Endometrium (tissue), 2 donors: ENCODE data around the gene PDGFA.

ENCODE experiments used
- FAIRE-seq: peaks from 2 replicates; lab custom pipeline; 2012; peaks lifted over from hg19 to GRCh38; lab: Jason Lieb, UNC
- donor health status: control.
- donor health status: control.

The PDGFA gene

DNA sequence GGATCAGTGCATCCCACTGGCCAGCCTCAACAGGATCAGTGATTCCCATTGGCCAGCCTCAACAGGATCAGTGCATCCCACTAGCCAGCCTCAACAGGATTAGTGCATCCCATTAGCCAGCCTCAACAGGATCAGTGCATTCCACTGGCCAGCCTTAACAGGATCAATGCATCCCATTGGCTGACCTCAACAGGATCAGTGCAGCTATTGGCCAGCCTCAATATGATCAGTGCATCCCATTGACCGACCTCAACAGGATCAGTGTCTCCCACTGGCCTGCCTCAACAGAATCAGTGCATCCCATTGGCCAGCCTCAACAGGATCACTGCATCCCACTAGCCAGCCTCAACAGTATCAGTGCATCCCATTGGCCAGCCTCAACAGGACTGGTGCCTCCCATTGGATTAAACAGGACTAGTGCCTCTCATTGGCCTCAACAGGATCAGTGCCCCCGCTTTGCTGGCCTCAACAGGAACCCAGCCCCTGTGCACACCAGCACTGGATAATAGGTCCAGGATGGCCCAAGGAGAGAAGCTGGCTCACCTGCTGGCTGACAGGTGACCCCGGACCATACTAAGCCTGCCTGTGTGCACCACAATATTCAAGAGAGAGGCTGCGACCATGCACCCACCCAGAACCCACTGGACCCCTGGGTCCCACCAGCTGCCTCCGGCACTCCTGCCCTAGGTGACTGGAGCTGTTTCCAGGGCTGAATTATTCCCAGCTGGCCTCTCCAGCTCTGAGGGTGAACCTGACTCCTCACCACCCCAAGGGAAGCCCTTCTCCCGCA, 59.9 kb downstream of the PDGFA start:
- FAIRE-seq: no peak

DNA sequence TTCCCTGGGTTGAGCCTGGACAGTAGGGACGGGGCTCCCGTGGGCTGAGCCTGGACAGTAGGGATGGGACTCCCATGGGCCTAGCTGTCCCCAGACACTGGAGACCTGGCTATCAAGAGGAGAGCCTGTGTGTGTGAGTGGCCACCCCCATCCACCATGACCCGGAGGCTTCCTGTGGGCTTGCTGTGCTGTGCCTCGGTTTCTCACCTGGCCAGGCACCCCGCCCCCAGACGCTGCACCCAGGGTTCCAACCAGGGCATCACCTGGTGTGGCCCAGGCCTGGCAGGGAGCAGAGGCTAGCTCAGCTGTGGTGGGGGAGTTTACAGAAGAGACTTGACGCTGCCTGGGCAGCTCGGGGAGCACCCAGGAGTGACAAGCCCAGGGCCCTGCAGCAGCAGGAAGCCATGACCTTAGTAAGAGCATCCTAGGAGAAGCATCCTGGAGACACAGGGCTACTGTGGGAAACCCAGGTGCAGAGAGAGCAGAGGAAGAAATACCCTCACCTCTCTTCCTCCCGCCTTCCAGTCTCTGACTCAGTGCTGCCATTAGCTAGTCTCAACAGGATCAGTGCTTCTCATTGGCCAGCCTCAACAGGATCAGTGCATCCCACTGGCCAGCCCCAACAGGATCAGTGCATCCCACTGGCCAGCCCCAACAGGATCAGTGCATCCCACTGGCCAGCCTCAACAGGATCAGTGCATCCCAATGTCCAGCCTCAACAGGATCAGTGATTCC, 61.0 kb downstream of the PDGFA start:
- no peak for FAIRE-seq

DNA sequence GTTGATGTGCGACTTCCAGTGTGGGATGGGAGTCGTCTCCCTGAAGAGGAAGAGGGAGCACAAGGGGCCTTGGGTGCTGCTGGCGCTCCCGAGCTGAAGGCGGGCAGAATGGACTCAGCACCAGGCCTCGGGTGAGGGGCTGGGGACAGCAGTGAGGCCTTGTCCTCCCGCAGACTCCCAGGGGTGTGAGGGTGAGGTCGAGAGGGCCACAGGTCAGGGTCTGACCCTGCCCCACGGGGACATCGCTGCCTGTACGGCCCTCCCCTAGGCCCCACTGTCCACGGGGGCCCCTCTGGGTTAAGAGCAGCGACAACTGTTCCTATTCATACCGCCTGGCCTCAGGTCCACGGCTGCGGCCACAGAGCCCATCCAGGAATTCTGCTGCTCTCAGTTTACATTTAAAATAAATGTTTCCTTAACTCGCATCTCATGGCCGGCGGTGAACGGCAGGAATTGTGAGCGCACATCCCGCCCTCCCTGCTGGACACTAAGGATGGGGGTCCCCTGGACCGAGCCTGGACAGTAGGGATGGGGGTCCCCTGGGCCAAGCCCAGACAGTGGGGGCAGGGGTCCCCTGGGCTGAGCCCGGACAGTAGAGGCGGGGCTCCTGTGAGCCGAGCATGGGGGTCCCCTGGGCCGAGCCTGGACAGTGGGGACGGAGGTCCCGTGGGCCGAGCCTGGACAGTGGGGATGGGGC, 61.7 kb downstream of the PDGFA start:
- FAIRE-seq: no peak

DNA sequence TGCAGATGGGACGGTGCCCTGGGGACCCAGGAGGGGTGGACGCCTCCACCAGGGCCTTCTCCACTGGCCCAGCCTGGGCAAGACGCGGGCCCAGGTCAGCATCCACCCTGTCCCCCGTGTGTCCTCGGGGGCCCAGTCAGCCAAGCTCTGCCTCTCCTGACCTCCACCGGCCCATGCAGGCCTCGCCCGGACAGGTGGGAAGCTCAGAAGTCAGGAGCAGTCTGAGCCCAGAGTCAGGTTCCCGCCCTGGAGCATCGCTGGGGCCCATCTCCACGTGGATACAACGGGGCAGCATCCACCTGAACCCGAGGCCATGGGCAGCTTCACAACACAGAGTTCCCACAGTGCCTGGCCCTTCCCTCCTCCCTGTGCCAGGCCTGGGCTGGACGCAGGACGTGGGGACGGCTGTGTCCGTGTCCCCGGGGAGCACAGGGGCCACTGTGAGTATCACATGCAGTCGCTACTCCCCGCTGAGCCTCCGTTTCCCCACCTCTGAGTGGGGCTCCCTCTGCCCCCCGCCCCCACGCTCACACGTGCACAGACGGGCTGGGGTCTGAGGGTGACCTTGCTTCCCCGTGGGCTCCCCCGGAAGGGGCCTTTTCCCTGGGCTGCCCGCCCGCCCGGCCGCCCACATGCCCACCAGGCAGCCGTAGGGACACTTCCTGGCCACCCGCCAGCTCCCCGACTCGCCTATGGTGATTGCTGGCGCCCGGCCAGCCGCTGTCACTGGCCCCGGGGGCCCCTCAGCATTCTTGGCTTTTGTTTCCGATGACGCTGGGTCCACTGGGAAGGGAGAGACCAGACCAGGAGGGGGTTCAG, 64.3 kb downstream of the PDGFA start:
- no peak for FAIRE-seq

DNA sequence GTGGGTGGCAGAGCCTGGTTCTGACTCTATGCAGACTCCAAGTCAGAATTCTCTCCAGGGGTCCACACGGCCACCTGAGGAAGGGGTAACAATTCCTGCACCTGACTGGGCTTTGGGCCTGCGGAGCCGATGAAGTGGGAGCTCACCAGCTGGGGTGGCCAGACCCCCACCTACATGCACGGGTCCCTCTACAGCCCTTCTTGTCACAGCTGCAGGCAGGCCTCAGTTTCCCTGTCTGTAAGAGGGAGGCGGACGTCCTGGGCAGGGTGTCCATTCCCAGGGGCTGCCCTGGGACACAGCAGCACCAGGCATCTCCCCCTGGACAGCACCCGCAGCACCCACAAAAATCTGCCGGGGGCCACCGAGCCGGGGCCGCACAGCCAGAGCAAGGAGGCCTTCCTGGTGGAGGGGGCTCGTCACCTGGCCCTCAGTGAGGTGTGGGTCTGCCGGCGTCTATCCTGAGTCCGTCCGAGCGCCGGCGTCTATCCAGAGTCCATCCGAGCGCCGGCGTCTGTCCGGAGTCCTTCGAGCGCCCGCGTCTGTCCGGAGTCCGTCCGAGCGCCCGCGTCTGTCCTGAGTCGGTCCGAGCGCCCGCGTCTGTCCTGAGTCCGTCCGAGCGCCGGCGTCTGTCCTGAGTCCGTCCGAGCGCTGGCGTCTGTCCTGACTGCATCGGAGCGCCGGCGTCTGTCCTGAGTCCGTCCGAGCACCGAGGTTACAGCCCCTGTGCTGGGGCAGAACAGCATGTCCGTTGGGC, 65.1 kb downstream of the PDGFA start:
- FAIRE-seq: no peak

DNA sequence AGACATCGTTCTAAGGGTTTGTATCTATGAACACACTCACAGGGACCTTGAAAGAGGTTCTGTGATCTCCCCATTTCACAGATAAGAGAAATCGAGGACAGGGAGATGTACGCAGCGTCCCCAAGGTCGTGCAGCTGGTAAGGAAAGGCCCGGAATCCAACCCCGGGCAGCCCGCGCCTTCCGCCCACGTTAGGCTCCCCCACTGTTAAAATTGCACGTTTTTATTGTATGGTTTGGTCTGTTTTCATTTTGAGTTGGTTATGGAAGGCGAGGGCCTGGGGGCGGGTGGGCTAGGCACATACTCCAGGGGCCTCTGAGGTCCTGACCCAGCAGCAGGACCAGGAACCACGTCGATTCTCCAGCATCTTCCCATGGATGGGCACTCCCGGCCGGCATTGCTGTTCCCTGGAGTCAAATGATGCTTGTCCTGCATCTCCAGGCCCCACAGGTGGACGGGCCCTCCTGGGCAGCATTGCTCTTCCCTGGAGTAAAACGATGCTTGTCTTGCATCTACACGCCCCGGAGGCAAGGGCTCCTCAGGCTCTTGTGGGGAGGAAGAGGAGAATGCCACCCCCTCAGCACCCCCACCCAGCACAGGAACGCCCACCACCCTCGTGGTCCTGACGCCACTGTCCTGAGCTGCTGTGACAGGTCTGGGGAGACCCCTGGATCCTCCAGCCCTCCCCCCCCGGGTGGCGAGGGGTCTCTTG, 65.9 kb downstream of the PDGFA start:
- FAIRE-seq: no peak

DNA sequence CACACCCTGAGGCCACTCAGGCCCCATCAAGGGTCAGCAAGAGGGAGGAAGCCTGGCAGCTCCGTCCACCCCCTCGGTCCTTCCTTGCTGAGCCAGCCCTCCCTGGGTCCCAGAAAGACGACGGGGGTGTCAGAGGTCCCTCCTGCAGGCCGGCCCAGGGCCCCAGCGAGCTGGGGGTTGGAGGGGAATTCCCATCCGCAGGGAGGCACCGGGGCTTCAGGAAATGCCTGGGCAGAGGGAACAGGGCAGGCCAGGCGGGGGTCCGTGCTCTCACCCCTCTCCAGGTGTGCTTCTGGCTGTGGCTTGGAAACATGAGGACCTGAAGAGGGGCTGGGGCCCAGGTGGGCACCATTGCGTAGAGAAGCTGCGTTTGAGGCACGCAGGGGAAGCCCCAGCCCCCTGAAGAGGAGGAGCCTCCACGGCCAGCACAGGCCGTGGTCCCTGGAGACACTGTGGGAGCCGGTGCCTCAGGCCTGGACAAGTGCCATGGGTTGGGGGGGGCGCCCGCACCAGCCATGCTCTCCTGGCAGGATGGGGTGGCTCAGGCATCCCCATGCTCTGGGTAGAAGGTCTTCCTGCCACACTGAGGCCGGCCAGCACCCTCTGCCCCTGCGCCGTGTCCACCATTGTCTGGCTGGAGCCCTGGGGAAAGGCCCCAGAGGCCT, 66.7 kb downstream of the PDGFA start:
- no peak for FAIRE-seq

DNA sequence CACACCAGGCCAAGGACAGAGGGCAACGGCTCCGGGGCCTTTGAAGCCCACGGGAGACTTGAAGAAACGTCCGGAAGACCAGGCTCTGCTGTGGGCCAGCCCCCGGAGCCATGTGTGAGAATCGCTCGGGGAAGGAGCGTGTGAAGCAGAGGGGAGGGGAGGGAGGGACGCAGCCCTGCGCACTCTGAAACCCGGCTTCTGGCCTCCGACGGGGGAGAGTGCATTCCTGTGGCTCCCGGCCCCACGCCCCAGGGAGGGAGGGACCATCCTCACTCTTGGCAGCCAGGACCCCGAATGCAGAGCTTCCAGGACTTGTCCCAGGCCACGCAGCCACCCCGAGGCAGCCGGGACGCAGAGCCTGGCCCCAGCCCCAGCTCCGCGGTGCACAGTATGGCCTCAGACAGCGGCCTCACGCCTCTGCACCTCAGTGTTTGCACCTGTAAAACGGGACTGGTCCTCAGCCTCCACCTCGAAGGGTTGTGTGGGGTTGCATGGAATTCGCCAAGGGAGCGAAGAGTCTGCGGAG, 67.4 kb downstream of the PDGFA start:
- FAIRE-seq: no peak

DNA sequence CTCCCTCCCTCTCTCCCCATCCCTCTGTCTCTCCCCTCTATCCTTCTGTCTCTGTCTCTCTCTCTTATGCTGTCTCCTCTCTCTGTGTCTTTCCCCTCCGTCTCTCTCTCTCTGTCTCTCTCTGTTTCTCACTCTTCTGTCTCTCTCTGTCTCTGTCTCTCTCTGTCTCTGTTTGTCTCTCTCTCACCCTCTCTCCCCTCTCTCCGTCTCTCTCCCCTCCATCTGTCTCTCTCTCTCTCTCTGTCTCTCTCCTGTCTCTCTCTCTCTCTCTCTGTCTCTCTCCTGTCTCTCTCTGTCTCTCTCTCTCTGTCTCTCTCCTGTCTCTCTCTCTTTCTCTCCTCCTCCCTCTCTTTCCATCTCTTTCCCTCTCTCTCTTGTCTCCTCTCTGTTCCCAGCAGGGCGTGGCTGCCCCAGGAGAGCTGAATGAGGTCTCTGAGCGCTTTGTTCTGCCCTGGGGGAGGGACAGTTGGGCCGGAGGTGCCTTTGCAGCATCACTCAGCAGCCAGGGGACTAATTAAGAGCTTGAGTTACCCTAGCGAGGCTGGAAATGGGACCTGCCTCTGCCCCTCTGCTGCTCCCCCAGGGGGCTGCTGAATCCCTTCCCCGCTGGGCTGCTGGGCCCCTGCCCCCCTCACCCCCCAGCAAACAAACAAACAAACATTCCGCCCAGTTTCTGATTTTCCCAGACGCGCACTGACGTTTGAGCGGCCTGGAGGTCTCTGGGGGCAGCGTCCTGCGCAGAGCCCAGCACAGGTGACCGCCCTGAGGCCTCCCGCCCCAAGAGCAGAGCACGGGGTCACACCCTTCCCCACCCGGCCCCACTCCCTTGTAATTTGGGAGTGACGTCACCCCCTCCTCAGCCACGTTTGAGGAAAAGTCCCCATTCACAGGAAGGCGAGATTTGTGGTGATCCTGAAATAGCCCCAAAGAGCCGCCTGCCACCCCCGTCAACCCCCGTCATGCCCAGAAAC, 68.1 kb downstream of the PDGFA start:
- FAIRE-seq: no peak

DNA sequence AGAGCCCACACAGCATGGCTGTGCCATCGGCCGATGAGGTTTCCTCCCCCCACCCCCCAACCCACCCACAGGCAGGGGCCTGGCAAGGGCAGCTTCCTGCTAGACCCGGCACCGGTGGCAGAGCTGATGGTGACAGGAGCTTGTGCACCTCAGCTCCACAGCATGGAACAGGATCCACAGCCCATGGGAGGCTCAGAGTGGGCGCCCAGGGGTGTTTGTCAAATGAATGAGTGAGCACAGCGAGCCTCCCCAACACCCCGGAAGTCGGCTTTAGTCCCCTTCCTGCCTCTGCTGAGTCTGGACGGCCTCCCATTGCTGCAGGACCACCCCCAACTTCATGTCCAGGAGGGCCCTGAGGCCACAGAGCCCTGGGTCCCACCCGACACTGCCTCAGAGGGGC, 68.9 kb downstream of the PDGFA start:
- no peak for FAIRE-seq

DNA sequence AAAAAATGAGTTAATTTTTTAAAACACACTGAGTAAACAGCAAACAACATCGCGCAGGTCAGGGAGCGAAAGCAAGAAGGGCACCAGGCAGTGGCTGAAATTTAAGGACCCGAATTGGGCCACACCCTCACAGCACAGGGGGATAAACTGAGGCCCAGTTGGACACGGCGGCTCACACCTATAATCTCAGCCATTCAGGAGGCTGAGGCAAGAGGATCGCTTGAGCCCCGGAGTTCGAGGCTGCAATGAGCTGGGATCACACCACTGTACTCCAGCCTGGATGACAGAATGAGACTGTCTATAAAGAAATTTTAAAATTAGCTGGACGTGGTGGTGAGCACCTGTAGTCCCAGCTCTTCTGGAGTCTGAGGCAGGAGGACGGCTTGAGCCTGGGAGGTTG, 69.6 kb downstream of the PDGFA start:
- no peak for FAIRE-seq

DNA sequence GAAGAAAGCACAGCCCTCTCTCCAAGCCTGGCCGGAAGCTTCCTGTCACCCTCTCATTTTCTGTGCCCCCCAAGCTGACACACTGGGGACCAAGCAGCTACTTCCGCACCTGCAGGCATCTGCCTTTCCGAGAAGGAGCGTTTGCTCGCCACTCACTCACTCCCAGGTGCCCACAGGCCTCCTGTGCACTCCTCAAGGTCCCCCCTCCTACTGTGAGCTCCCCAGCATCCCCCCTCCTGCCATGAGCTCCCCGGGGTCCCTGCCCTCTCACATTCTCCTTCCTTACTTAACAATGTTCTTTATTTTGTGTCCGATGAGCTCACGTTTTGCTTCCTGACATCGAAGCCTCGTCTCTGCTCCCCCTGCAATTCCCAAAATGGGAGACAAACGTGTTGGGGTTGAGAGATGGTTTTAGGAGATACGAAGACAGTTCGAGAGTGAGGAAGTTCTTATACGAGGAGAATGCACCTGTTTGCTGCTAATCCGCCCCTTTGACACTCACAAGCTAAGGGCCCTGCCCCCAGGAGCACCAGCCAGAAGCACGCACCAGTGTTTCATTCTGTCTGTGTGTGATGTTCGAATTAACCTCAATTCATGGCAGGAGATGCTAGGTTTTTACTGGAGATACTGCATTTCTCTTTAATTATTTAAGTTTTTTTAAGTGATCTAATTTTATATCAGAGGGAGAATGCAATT, 70.2 kb downstream of the PDGFA start:
- no peak for FAIRE-seq

DNA sequence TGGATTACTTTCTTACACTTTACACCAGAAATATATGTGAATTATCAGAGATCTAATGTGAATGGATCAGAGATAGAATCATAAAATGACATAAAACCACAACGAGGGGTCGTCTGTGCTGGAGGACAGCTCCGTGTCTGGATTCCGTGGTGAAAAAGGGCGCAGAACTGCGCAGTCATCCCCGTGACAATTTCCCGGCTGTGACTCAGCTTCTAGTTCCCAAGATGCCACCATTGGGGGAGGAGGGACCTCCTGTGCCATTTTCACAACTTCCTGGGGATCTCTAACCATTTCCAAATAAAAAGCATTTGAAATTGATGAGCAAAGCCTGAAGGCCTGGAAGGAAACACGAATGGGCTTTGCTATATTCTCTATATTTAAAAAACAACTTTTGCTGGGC, 72.1 kb downstream of the PDGFA start:
- FAIRE-seq: no peak
